Measurements from ENCODE around the gene DNM1. TPM values are rescaled to one million over a fixed set of nuclear protein-coding genes. Genes with fewer than 3 reads are reported as not detected.

Gene DNM1
- total RNA-seq, 1 donor from 2014 or later = 276 TPM

GRCh38 chr9:128193469-128194096 is 9.6 kb upstream of the DNM1 start:
- no peak for DNase-seq
- H3K4me1 Mint-ChIP-seq (ENCODE audit: low read depth, unreplicated experiment) = peaks cover 11% of the 10 kb centered on the region
- no peaks in the 10 kb centered on the region for H3K36me3 Mint-ChIP-seq (ENCODE audit: unreplicated experiment)
- peaks cover 6% of the 10 kb centered on the region for H3K27me3 Mint-ChIP-seq (ENCODE audit: unreplicated experiment)
- TF ChIP-seq CTCF (IDR thresholded peaks at IDR 0.05; ENCODE audit: partially characterized antibody, unreplicated experiment) = no peak
- peaks cover 6% of the 10 kb centered on the region for H3K9me3 Mint-ChIP-seq (ENCODE audit: unreplicated experiment)
- no peak overlapping the region for H3K27ac Mint-ChIP-seq (ENCODE audit: unreplicated experiment)
- H3K4me3 Mint-ChIP-seq (ENCODE audit: unreplicated experiment) = no peak overlapping the region

GRCh38 chr9:128201441-128202369 is 1.5 kb upstream of the DNM1 start:
- peaks cover 22% of the 10 kb centered on the region for H3K4me1 Mint-ChIP-seq (ENCODE audit: low read depth, unreplicated experiment)
- H3K27me3 Mint-ChIP-seq (ENCODE audit: unreplicated experiment) = peaks cover 13% of the 10 kb centered on the region
- peak overlapping the region; percentile 25 for H3K27ac Mint-ChIP-seq (ENCODE audit: unreplicated experiment)
- no peak for TF ChIP-seq CTCF (IDR thresholded peaks at IDR 0.05; ENCODE audit: partially characterized antibody, unreplicated experiment)
- no peak for DNase-seq
- H3K4me3 Mint-ChIP-seq (ENCODE audit: unreplicated experiment) = no peak overlapping the region
- peaks cover 10% of the 10 kb centered on the region for H3K9me3 Mint-ChIP-seq (ENCODE audit: unreplicated experiment)
- H3K36me3 Mint-ChIP-seq (ENCODE audit: unreplicated experiment) = no peaks in the 10 kb centered on the region

GRCh38 chr9:128202648-128203023 is 543 bp upstream of the DNM1 start:
- no peak for DNase-seq
- Mint-ChIP-seq H3K27me3 (ENCODE audit: unreplicated experiment) (peaks cover 13% of the 10 kb centered on the region), H3K27ac (ENCODE audit: unreplicated experiment) (peak overlapping the region; percentile 99), H3K9me3 (ENCODE audit: unreplicated experiment) (peaks cover 9% of the 10 kb centered on the region), H3K36me3 (ENCODE audit: unreplicated experiment) (no peaks in the 10 kb centered on the region), H3K4me1 (ENCODE audit: low read depth, unreplicated experiment) (peaks cover 17% of the 10 kb centered on the region), H3K4me3 (ENCODE audit: unreplicated experiment) (peak overlapping the region; percentile 92)
- no peak for TF ChIP-seq CTCF (IDR thresholded peaks at IDR 0.05; ENCODE audit: partially characterized antibody, unreplicated experiment)

- no peaks in the 10 kb centered on the region for H3K36me3 Mint-ChIP-seq (ENCODE audit: unreplicated experiment)
- H3K27ac Mint-ChIP-seq (ENCODE audit: unreplicated experiment) = peak overlapping the region; percentile 97
- peaks cover 13% of the 10 kb centered on the region for H3K27me3 Mint-ChIP-seq (ENCODE audit: unreplicated experiment)
- no peak for TF ChIP-seq CTCF (IDR thresholded peaks at IDR 0.05; ENCODE audit: partially characterized antibody, unreplicated experiment)
- peak overlapping the region; percentile 93 for H3K4me3 Mint-ChIP-seq (ENCODE audit: unreplicated experiment)
- peaks cover 9% of the 10 kb centered on the region for H3K9me3 Mint-ChIP-seq (ENCODE audit: unreplicated experiment)
- H3K4me1 Mint-ChIP-seq (ENCODE audit: low read depth, unreplicated experiment) = peaks cover 17% of the 10 kb centered on the region
- peak; percentile 75 for DNase-seq
Measured at GRCh38 chr9:128203707-128204551, 750 bp downstream of the DNM1 start.

Measured in glutamatergic neuron (in vitro differentiated cells).